Heart right ventricle (tissue), 16 donors: ENCODE data around the gene CIC. TPM values are rescaled to one million over a fixed set of nuclear protein-coding genes. Genes with fewer than 3 reads are reported as not detected.

Source experiments
- ATAC-seq, 8 donors: fragments of 200-7000 bp; cut with Tn5 transposase; one replicate each; pipeline ENCODE4 v1.9.1; 2020; ENCODE audit warnings: mild to moderate bottlenecking in 8 of 8, moderate library complexity in 8 of 8, moderate number of reproducible peaks in 1 of 8
- DNase-seq, 2 donors: peaks; one replicate each; pipeline ENCODE4 v3.0.0-alpha.2; 2020
- H3K27ac ChIP-seq, 10 donors: fragments of 200-600 bp; sonication (generic) in 2 of 10; one replicate each; pipeline versions ENCODE4 v1.5.0 to v1.8.0; 2020 to 2022; ENCODE audit warnings: mild to moderate bottlenecking in 3 of 10
- H3K27me3 ChIP-seq, 7 donors: fragments of 200-600 bp; one replicate each; pipeline ENCODE4 v1.8.0; 2021 to 2022; ENCODE audit warnings: mild to moderate bottlenecking in 2 of 7
- H3K36me3 ChIP-seq, 9 donors: fragments of 200-600 bp; sonication (generic) in 1 of 9; one replicate each; pipeline versions ENCODE4 v1.5.0 to v1.8.0; 2020 to 2022; ENCODE audit warnings: mild to moderate bottlenecking in 2 of 9
- H3K4me1 ChIP-seq, 9 donors: fragments of 200-600 bp; sonication (generic) in 1 of 9; one replicate each; pipeline versions ENCODE4 v1.5.0 to v1.8.0; 2020 to 2022; ENCODE audit warnings: mild to moderate bottlenecking in 4 of 9
- H3K4me3 ChIP-seq, 10 donors: fragments of 200-600 bp; sonication (generic) in 2 of 10; one replicate each; pipeline versions ENCODE4 v1.5.0 to v1.8.0; 2020 to 2022; ENCODE audit warnings: mild to moderate bottlenecking in 7 of 10, moderate library complexity in 2 of 10
- H3K9me3 ChIP-seq, 11 donors: fragments of 200-600 bp in 10 of 11; sonication (generic) in 2 of 11; one replicate each; pipeline versions ENCODE4 v1.5.0 to v1.8.0; 2013 to 2022; ENCODE audit warnings: mild to moderate bottlenecking in 2 of 11, control low read depth in 1 of 11, moderate library complexity in 1 of 11
- CTCF ChIP-seq, 9 donors: fragments of 200-600 bp; sonication (generic) in 2 of 9; IDR thresholded peaks; one replicate each; pipeline versions ENCODE4 v1.5.0 to v1.8.0; 2021 to 2022; ENCODE audit warnings: antibody characterized with exemption in 9 of 9, mild to moderate bottlenecking in 5 of 9, moderate library complexity in 1 of 9
- WGBS, 2 donors: extraction: QIAGEN DNeasy Blood & Tissue Kit; methylation state at CpG; one replicate each; pipeline ENCODE4 v1.1.7; 2013; ENCODE audit warnings: inconsistent platforms in 1 of 2; 5-methylcytosine and 5-hydroxymethylcytosine counted together
- intact Hi-C, 10 donors: fragments of 100-400 bp; cut with DNase I; formaldehyde crosslinking; loops; one replicate each; pipeline versions ENCODE4 v1.11.1 to v1.14.2; 2022
- polyA plus RNA-seq, 2 donors: library from polyadenylated mRNA; stranded (reverse); fragments of 200-250 nt; gene quantifications; one replicate each; pipeline ENCODE4 v1.2.3, GENCODE V29; 2013
- total RNA-seq, 10 donors: library from RNA; stranded (reverse); fragmentation: NEBNext Ultra II Directional in 3 of 10; extraction: Animal tissue kit (Norgen Biotek cat#: 25700) in 3 of 10; gene quantifications; one replicate each; pipeline versions ENCODE4 v1.2.1 to v1.2.4, GENCODE V29; 2021 to 2023
- donor health status: Arrhythmogenic right ventricular cardiomyopathy.
- donor health status: ischemic (EF 13 %, LVEDD 7.1; RV severe dilation, severe dysfunction).
- donor health status: healthy with polysubstance abuse.
- donor health status: DM: no; HTN: yes; CAD: no.
- donor health status: DM: no; HTN: no; CAD: no.
- donor health status: ischemic (EF 25% LVEDD 6.9; RV normal size, moderate dysfunction).
- donor health status: ischemic (EF 25% LVEDD 5.7; RV mildly dilated, moderate dysfunction).
- donor health status: healthy.
- donor health status: DM: yes; HTN: yes; CAD: no.
- donor health status: Ischemic cardiomyopathy.
- donor health status: ischemic (EF 35%, LVEDD 5.7; RV mildly dilated, moderate dysfunction).
- donor health status: nonischemic (EF 11% LVEDD 7.7; RV severe dilation, severe dysfunction).
- donor health status: DM: yes; HTN: yes; CAD: no.
- donor health status: PGD.
- donor health status: ischemic (EF 29% LVEDD 5.4; RV normal size, mild dysfunction).
- donor health status: nonischemic (EF 23%, LVEDD 6.1; RV moderate dilation, normal function).

CIC gene
- total and polyA plus RNA-seq, 12 donors = 17.6 to 42.0 (median 32.0) TPM

DNA sequence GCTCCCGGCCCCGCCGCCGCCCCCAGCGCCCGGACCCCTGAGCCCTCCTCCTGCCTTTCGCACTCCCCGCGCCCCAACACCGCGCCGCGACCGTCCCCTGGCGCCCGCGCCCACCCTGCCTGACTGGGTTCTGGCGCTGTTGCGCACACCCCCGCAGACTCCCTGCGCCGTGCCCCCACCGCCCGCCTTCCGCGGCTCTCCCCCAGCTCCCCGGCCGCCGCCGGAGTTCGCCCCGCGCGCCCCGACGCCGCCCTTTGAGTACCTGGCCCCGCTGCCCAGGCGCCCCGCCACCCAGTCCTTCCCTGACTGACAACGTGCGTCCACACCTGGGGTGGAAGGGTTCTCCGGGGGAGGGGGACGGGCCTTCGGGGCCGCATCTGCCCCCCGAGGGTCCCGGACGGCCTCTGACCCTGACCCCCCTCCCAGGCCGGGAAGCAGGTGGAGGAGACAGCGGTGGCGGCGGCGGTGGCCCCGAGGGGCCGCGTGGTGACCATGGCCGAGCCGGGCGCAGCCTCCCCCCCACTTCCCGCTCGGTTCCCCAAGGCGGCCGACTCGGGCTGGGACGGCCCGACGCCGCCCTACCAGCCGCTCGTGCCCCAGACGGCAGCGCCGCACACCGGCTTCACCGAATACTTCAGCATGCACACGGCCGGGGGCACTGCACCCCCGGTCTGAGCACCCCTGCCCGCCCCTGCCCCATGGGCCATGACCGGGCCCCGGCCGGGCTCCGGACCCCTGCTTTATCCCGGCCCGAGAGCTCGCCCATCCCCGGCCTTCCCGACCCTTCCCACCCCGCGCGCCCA, 55.0 kb downstream of the CIC start:
- no peak overlapping the region for H3K27ac ChIP-seq
- peak overlapping the region in 8 of 10 donors; percentile 72 to 96 (median 82) for H3K4me3 ChIP-seq
- no peak for ATAC-seq
- peaks cover 12 to 35% (median 26%) of the 10 kb centered on the region in 7 donors for H3K27me3 ChIP-seq
- intact Hi-C loops = loop anchor here in 7 of 10 donors (2.0 to 10.0 kb wide), 3 partner anchors 189 to 192 kb away; partner anchors contain the start of gene POU2F2 (in 7 of the 7)
- DNase-seq = no peak
- 2 to 3% methylated on average over 72 to 92 of the region's 92 CpGs for WGBS, 2 donors
- peaks cover 9 to 36% (median 29%) of the 10 kb centered on the region in 9 donors for H3K4me1 ChIP-seq
- no peaks in the 10 kb centered on the region for H3K9me3 ChIP-seq
- H3K36me3 ChIP-seq = no peaks in the 10 kb centered on the region
- TF ChIP-seq CTCF (IDR thresholded peaks at IDR 0.05) = peak in 1 of 9 donors; percentile 19

DNA sequence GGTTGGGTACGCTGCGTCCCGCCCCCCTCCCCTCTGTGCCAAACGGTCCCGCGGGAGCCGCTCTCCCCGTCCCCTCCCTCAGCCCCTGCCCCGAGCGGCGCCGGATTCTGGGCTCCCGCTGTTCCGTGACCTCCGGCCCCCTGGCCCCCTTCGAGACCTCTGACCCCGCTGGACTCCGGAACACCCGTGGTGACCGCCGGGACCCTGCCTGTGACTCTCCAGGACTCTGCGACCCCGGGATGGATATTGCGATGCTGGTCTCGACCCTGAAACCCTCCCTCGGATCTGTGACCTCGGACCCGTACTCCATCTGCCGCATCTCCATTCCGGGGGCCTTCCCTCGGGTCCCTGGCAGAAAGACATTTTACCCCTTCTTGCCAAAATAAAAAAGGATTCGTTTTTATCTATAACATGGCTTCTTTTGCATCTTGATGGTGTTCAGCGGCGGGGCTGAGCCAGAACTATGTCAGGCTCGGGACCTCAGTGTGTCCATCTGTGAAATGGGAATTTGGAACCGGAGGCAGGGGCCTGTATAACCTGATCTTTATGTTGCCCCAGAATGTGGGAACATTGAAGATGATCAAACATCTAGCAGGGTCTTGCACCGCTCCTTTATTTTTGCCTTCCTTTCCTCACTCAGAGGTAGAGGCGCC, 55.7 kb downstream of the CIC start:
- H3K27me3 ChIP-seq = peaks cover 12 to 35% (median 26%) of the 10 kb centered on the region in 7 donors
- peak overlapping the region in 8 of 10 donors; percentile 72 to 96 (median 82) for H3K4me3 ChIP-seq
- ATAC-seq (no peak), DNase-seq (no peak)
- H3K36me3 ChIP-seq = no peaks in the 10 kb centered on the region
- no peaks in the 10 kb centered on the region for H3K9me3 ChIP-seq
- intact Hi-C loops = loop anchor here in 7 of 10 donors (1.0 to 10.0 kb wide), 6 partner anchors 73 to 192 kb away; partner anchors contain the start of gene POU2F2 (in 7 of the 7)
- WGBS, 2 donors = 3% methylated on average over 29 to 38 of the region's 38 CpGs
- TF ChIP-seq CTCF (IDR thresholded peaks at IDR 0.05) = peak in 1 of 9 donors; percentile 77
- no peak overlapping the region for H3K27ac ChIP-seq
- H3K4me1 ChIP-seq = peaks cover 9 to 36% (median 29%) of the 10 kb centered on the region in 9 donors

DNA sequence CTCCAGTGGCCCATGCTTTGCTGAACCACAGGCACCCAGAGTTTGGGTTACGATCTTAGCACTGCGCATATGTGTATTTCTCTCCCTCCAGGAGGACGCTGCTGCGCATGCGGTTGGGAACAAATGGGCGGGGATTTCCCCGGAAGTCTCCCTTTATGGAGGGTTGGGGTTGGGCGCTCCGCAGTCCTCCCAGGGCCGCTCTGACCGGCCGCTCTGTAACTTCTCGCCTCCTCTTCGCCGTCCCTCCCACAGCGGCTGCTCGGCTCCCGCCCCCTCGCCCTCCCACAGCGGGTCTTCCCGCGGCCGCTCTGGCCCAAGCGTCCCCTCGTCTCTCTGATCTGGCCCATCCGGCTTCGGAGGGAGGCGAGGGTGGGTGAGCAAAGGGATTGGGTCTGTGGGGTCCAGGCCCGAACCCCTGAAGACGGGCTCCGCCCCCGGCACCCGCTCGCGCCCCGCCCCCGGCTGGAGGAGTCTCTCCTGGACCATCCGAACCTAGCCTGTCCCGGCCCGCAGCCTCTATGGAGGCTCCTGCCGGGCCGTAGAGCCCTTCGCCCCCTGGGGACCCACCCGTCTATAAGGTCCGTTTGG, 56.4 kb downstream of the CIC start, which contains the start of gene MEGF8:
Gene MEGF8 (plus strand): TSS at position 328 of the 588 bp plus-strand sequence. CDS start 609 bp downstream, outside the sequence.
- peak within 1 kb of the TSS; percentile 51 to 90 (median 84) for H3K27ac ChIP-seq
- H3K4me1 ChIP-seq = peaks cover 9 to 36% (median 29%) of the 10 kb centered on the region in 9 donors
- H3K27me3 ChIP-seq = peaks cover 12 to 35% (median 26%) of the 10 kb centered on the region in 7 donors
- no peaks in the 10 kb centered on the region for H3K9me3 ChIP-seq
- intact Hi-C loops = loop anchor here in 6 of 10 donors (1.0 to 10.0 kb wide), 5 partner anchors 72 to 193 kb away; partner anchors contain the start of gene POU2F2 (in 6 of the 6)
- peak in 8 of 9 donors; percentile 69 to 96 (median 86) for TF ChIP-seq CTCF (IDR thresholded peaks at IDR 0.05)
- peak; percentile 98 for DNase-seq
- H3K4me3 ChIP-seq = peak within 1 kb of the TSS; percentile 72 to 96 (median 84)
- peak; percentile 98 to 99 (median 98) for ATAC-seq
- 0 to 1% methylated on average over 44 to 45 of the region's 45 CpGs for WGBS, 2 donors
- no peaks in the 10 kb centered on the region for H3K36me3 ChIP-seq
